Measurements from ENCODE around the gene TIPARP. TPM values are rescaled to one million over a fixed set of nuclear protein-coding genes. Genes with fewer than 3 reads are reported as not detected.

The TIPARP gene
- total RNA-seq, 6 experiments from 2014 or later, result 10.2 to 19.5 (median 16.4) TPM

- H3K4me3 ChIP-seq, result no peak overlapping the region
- no peaks in the 10 kb centered on the region for H3K9me3 ChIP-seq
- no peak for DNase-seq
- intact Hi-C loops (cut with DNase I), result no loop called here
- H3K4me1 ChIP-seq, result peaks cover 0 to 31% (median 0%) of the 10 kb centered on the region in 4 donors
- 24% methylated on average over 2 of the region's 2 CpGs for WGBS (ENCODE audit: insufficient coverage, low coverage, low lambda C conversion rate, missing lambda C conversion rate)
- peak; percentile 59 to 83 (median 81) for ATAC-seq
- H3K27me3 ChIP-seq, result no peaks in the 10 kb centered on the region
- H3K36me3 ChIP-seq, result no peaks in the 10 kb centered on the region
- TF ChIP-seq POLR2A (IDR thresholded peaks at IDR 0.05), result no peak
- TF ChIP-seq CTCF (IDR thresholded peaks at IDR 0.05), result no peak
- peak overlapping the region in 2 of 3 donors; percentile 14 to 26 for H3K27ac ChIP-seq
Observed at GRCh38 chr3:156665291-156665690, 9.1 kb upstream of the TIPARP start.

- no peak for DNase-seq
- intact Hi-C loops (cut with DNase I), result no loop called here
- no peaks in the 10 kb centered on the region for H3K9me3 ChIP-seq
- TF ChIP-seq POLR2A (IDR thresholded peaks at IDR 0.05) (no peak), CTCF (IDR thresholded peaks at IDR 0.05) (no peak)
- H3K4me3 ChIP-seq, result no peak overlapping the region
- no peaks in the 10 kb centered on the region for H3K27me3 ChIP-seq
- H3K27ac ChIP-seq, result peak overlapping the region in 2 of 3 donors; percentile 14 to 26
- peak; percentile 56 to 80 (median 66) for ATAC-seq
- no peaks in the 10 kb centered on the region for H3K36me3 ChIP-seq
- WGBS (ENCODE audit: insufficient coverage, low coverage, low lambda C conversion rate, missing lambda C conversion rate), result 67% methylated on average over 1 of the region's 1 CpG
- peaks cover 0 to 31% (median 0%) of the 10 kb centered on the region in 4 donors for H3K4me1 ChIP-seq
Observed at GRCh38 chr3:156666073-156666472, 8.3 kb upstream of the TIPARP start.

- Histone ChIP-seq H3K4me3 (no peak overlapping the region), H3K27ac (peak overlapping the region in 1 of 3 donors; percentile 26), H3K4me1 (peaks cover 0 to 31% (median 0%) of the 10 kb centered on the region in 4 donors), H3K36me3 (no peaks in the 10 kb centered on the region), H3K27me3 (no peaks in the 10 kb centered on the region), H3K9me3 (no peaks in the 10 kb centered on the region)
- WGBS (ENCODE audit: insufficient coverage, low coverage, low lambda C conversion rate, missing lambda C conversion rate), result 21% methylated on average over 4 of the region's 4 CpGs
- ATAC-seq (peak in 3 of 4 donors; percentile 12 to 57 (median 31)), DNase-seq (no peak)
- intact Hi-C loops (cut with DNase I), result no loop called here
- TF ChIP-seq POLR2A (IDR thresholded peaks at IDR 0.05) (no peak), CTCF (IDR thresholded peaks at IDR 0.05) (no peak)
Observed at GRCh38 chr3:156668073-156668763, 6.2 kb upstream of the TIPARP start.

- no peak for ATAC-seq
- H3K4me1 ChIP-seq, result peaks cover 0 to 26% (median 3%) of the 10 kb centered on the region in 4 donors
- no peaks in the 10 kb centered on the region for H3K9me3 ChIP-seq
- H3K27me3 ChIP-seq, result no peaks in the 10 kb centered on the region
- H3K36me3 ChIP-seq, result no peaks in the 10 kb centered on the region
- intact Hi-C loops (cut with DNase I), result loop anchor here (10.0 kb wide), 3 partner anchors 115 to 465 kb away; partner anchors contain the start of gene SSR3 (in 2 of the 2)
- DNase-seq, result no peak
- WGBS (ENCODE audit: insufficient coverage, low coverage, low lambda C conversion rate, missing lambda C conversion rate), result 84% methylated on average over 2 of the region's 2 CpGs
- no peak for TF ChIP-seq CTCF (IDR thresholded peaks at IDR 0.05)
- no peak for TF ChIP-seq POLR2A (IDR thresholded peaks at IDR 0.05)
- H3K4me3 ChIP-seq, result no peak overlapping the region
- H3K27ac ChIP-seq, result no peak overlapping the region
Observed at GRCh38 chr3:156670077-156670476, 4.3 kb upstream of the TIPARP start.

All from right lobe of liver (tissue), 6 donors.